IPS-NIHi7 (cell line): ENCODE measurements around the gene NDUFS4.
A peak's percentile ranks its signal among the peaks of the same experiment; 100 is the strongest.
"Not testable (repeated sequence)": the region's sequence is repeated elsewhere in the genome, so short reads cannot be mapped to it uniquely, and the experiment has no call there.

Experiments
- DNase-seq: peaks from one replicate; pipeline ENCODE4 v3.0.0; 2012; ENCODE audit warnings: mixed read lengths; ENCODE audit errors: extremely low spot score

Gene NDUFS4

DNA sequence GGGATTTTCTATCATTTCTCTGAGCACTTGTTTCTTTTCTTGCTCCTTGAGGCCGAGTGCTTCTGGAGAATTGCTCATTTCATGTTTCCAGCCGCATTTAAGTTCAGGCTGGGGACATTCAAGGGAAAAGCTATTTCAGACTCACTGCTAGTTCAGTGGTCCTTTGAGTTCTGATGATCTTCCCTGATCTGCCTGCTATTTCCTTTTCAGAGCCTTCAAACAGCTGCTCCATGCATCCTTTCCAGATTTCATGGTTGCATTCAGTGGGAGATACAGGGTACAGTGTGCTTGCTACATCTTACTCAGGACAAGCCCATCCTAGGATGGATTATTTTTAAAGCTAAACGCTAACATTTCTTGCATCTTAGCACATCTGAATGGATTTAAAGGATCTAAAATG is 14.7 kb downstream of the NDUFS4 start:
- DNase-seq: no peak

GRCh38 chr5:53575831-53576230 is 15.4 kb downstream of the NDUFS4 start:
- DNase-seq: no peak

DNA sequence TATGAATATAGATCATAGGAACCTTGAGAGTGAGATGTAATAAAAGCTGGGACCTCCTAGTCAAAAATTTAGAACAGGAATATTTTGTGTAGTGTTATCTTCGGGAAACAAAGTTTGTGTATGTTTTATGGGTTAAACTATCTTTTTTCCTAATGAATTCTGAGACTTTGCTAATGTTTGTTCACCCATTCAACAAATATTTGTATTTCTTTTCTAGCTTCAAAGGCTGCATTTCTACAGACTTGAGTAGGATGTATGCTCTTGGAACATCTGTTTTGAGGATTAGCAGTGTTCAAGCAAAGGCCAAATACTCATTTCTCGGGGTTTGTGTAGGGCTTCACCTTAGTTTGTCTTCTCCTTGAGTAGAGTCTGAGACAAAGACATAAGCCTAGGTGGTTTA is 16.2 kb downstream of the NDUFS4 start:
- DNase-seq: no peak

- no peak for DNase-seq
Measured at GRCh38 chr5:53578854-53579253, 18.4 kb downstream of the NDUFS4 start.

- no peak for DNase-seq
Measured at GRCh38 chr5:53580547-53580946, 20.1 kb downstream of the NDUFS4 start.

DNA sequence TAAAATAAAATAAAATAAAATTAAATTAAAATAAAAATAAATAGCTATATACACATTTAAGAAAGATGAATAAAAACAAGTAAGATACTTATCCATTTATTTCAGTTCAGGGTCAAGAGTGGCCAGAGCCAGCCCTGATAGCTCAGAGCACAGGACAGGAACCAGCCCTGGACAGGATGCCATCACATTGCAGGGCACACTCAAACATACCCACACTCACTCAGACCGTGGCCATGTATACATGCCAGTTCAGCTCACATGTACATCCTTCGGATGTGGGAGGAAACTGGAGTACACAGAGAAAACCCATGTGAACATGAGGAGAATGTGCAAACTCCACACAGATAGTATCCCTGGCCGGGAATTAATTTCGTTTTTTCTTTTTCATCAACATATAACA is 21.8 kb downstream of the NDUFS4 start:
- no peak for DNase-seq

- no peak for DNase-seq
Measured at GRCh38 chr5:53590759-53591158, 30.3 kb downstream of the NDUFS4 start.

GRCh38 chr5:53594419-53594818 is 34.0 kb downstream of the NDUFS4 start:
- DNase-seq: no peak

DNA sequence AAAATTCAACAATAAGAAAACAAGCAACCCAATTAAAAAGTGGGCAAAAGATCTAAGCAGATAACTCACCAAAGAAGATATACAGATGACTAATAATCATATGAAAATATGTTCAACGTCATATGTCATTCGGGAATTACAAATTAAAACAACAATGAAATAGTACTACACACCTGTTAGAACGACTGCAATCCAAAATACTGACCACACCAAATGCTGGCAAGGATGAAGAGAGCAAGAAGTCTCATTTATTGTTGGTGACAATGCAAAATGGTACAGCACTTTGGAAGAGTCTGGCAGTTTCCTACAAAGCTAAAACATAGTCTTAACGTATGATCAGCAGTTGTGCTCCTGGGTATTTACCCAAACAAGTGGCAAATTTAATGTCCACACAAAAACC is 37.5 kb downstream of the NDUFS4 start:
- DNase-seq: no peak

DNA sequence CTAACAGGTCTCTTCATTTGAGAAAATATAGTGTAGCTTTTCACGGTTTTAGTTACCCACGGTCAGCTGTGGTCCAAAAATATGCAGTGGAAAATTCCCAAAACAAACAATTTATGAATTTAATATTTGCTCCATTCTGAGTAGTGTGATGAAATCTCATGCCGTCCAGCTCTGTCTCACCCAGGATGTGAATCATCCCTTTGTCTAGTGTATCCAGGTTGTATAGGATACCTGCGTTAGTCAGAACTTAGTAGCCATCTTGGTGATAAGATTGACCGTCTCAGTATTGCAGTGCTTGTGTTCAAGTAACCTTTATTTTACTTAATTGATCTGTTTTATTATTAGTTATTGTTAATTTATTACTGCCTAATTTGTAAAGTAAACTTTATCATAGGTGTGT is 41.1 kb downstream of the NDUFS4 start:
- no peak for DNase-seq

DNA sequence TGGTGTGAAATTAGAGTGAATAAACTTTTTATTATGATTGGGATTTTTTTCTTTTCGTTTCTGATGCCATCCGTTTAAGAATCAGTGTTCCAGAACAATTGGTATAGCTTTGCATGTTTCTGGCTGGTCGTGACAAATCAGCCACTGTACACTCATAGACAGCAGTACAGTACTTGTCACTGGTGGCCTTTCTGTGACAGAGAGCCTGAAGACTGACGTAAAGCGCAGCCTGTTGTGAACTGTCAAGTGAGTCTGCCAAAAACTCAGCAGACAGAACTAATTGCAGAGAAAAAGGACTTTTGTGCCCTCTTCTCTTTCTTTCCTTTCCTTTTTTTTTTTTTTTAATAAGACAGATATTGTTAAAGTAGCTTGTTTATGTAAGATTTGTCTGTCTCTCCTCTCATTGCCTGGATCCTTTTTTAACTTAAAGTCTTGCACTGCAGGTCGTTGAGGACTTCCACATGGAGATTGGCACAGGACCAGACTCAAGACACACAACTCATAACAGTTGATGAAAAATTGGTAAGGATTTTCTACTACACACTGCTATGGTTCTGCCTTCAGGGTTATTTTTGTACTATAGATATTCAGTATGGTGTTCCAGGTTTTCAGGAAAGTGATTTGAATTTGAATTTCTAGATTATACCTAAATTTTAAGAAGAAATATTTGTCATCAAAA is 42.7 kb downstream of the NDUFS4 start:
- no peak for DNase-seq

DNA sequence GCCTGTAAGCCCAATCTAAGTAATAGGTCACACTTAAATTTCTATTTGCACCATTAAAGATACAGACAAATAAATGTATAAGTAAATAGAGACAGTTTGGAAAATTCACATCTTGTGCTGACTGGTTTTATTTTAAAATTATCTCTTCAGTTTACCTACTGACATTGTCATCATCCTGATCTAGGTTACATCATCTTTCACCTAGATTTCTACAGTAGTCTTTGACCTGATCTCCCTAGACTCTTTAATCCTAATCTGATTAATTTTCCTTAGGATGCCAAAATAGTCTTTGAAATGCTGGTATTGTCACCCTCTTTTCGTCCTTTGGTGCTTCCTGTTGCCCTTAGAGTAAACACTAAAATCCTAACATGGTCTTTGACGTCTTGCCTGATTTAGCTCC is 43.9 kb downstream of the NDUFS4 start:
- DNase-seq: no peak

- no peak for DNase-seq
Measured at GRCh38 chr5:53607886-53608285, 47.4 kb downstream of the NDUFS4 start.

GRCh38 chr5:53608897-53609296 is 48.5 kb downstream of the NDUFS4 start:
- DNase-seq: not testable (repeated sequence)

DNA sequence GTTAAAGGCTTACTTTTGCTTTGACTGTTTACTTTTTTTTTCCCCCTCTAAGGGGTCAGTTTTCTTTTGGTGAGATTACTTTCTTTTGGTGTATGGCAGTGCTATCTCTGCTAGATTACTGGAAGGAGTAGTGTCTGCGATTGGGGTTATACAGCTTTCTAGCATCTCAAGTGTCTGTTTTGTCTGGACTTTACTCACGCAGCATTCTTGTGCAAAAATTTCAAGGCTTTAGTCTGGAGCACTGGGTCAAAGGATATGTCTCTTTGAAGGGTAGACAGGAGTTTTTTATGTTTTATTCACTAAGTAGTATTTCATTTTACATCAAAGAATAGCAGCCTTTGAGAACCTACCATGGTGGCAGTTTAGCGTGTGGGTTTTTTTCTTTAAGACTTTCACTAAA is 52.6 kb downstream of the NDUFS4 start:
- no peak for DNase-seq

- DNase-seq: no peak
Measured at GRCh38 chr5:53613536-53613935, 53.1 kb downstream of the NDUFS4 start.

DNA sequence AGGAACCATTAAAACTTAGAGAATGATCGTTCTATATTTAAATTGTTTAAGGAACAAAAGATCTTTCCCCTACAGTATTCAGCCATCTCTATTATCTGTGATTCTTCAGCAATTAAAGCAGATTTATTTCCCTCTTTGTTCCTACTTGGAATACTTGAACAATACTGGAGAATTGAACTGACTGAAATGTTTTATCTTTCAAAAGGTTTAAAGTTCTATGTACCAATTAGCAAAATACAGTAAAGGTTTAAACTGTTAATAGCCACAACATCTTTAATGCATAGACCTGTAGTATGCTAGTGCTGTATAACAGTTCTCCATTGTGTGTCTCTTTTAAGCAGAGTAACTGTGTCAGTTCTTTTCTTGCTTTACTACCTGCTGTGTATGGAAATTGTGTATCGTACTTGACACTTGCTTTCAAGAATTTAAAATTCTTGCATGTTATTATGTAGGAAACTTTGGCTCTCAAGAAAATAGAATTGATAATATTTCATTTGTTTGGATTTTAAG is 54.0 kb downstream of the NDUFS4 start:
- no peak for DNase-seq

DNA sequence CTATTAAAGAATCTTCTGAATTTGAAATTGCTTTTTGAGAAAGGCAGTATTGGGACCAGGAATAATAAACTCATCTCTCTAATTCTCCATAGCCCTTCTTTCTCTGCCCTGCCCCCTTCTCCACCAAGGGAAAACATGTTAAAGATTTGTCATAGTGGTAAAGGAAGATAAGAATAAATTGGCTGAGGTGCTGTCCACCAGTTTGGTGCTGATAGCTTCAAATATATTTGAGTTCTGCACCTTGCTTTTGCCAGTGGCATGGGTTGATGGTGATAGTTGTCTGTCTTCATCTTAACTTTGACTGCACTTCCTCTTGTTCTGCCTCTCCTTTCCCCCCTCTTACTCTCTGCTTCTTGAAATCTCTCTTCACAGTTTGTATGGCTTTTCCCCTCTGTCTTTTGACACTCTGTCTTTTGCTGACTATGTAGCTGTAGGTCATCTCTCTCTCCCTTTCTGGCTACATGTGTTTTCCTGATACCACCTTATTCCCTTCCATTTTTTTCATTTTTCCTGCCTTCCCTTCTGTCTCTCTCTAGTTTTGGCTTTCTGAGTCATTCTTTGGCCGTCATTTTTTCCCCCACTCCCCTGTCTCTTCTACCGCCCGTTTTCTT is 56.6 kb downstream of the NDUFS4 start:
- DNase-seq: peak; percentile 10

DNA sequence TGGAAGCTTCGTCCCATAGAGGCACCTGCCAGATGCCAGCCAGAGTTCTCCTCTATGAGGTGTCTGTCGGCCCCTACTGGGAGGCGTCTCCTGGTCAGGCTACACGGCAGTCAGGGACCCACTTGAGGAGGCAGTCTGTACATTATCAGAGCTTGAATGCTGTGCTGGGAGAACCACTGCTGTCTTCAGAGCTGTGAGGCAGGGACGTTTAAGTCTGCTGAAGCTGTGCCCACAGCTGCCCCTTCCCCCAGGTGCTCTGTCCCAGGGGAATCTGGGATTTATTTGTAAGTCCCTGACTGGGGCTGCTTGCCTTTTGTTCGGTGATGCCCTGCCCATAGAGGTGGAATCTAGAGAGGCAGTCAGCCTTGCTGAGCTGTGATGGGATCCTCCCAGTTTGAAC is 70.8 kb downstream of the NDUFS4 start:
- DNase-seq: no peak

DNA sequence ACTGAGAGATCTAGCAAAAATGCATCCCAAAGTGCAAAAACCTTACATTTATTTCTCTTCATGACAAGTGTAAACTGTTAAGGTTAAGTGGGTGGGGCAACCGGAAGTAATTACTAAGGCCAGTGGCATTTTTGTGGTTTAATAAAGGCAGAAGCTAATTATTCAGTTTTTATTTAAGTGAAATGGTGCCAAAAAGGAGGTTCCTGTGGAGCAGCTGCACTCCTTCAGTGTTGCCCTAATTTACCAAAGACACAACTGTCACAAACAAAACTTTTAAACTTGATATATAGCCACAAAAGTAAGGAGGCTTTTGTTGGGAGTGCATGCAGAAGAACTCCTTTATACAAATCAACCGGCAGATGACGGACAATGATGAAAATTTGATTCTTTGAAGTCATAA is 81.6 kb downstream of the NDUFS4 start:
- no peak for DNase-seq

DNA sequence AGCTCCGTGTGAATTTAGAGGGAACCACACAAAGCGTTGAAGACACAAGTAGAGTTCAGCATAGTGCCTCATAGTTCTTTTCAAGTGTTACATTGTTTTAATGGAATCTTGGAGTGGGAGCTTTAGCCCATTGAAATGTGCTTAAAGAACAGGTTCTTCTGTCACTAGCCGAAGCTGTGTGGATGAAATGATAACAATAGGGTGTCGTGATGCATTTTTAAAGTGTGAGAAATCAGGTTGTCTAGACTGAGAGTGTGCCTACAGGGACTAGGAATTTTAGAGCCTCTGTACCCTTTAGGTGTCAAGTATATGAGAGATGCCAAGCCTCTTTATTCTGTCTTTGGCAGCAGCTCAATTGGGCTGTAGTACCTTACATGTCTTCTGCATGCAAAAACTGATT is 83.0 kb downstream of the NDUFS4 start:
- DNase-seq: no peak

- no peak for DNase-seq
Measured at GRCh38 chr5:53645078-53645477, 84.6 kb downstream of the NDUFS4 start.

GRCh38 chr5:53649352-53649751 is 88.9 kb downstream of the NDUFS4 start:
- DNase-seq: no peak

GRCh38 chr5:53660573-53660972 is 100.1 kb downstream of the NDUFS4 start:
- DNase-seq: not testable (repeated sequence)
